EL (cell line): ENCODE results near the gene CCDC158.
"Not testable (repeated sequence)": the region's sequence is repeated elsewhere in the genome, so short reads cannot be mapped to it uniquely, and the experiment has no call there.

Experiments
- DNase-seq: peaks from one replicate; pipeline ENCODE4 v3.0.0-alpha.2; 2016

Gene CCDC158

GRCh38 chr4:76429636-76430035 lies 8.7 kb upstream of the CCDC158 start:
- DNase-seq = no peak

- DNase-seq = no peak
These were observed 5.3 kb upstream of the CCDC158 start for GRCh38 chr4:76426272-76426671.

- DNase-seq = not testable (repeated sequence)
These were observed 2.2 kb upstream of the CCDC158 start for GRCh38 chr4:76423159-76423558.

GRCh38 chr4:76420188-76420761 lies 666 bp downstream of the CCDC158 start:
- no peak for DNase-seq

GRCh38 chr4:76410636-76411035 lies 10.3 kb downstream of the CCDC158 start:
- DNase-seq = no peak

- no peak for DNase-seq
These were observed 13.4 kb downstream of the CCDC158 start for GRCh38 chr4:76407440-76408119.

GRCh38 chr4:76406081-76406480 lies 14.9 kb downstream of the CCDC158 start:
- no peak for DNase-seq

- DNase-seq = no peak
These were observed 19.3 kb downstream of the CCDC158 start for GRCh38 chr4:76401654-76402053.

- DNase-seq = peak; percentile 4
These were observed 32.6 kb downstream of the CCDC158 start for GRCh38 chr4:76388160-76388908.

- DNase-seq = no peak
These were observed 34.2 kb downstream of the CCDC158 start for GRCh38 chr4:76386566-76387305.

- no peak for DNase-seq
These were observed 35.0 kb downstream of the CCDC158 start for GRCh38 chr4:76385974-76386373.

GRCh38 chr4:76384052-76384451 lies 36.9 kb downstream of the CCDC158 start:
- no peak for DNase-seq

GRCh38 chr4:76383001-76383400 lies 37.9 kb downstream of the CCDC158 start:
- DNase-seq = no peak

- DNase-seq = no peak
These were observed 39.0 kb downstream of the CCDC158 start for GRCh38 chr4:76381986-76382385.

GRCh38 chr4:76380561-76380960 lies 40.4 kb downstream of the CCDC158 start:
- DNase-seq = no peak

- DNase-seq = peak; percentile 42
These were observed 43.0 kb downstream of the CCDC158 start for GRCh38 chr4:76377911-76378310.

- DNase-seq = no peak
These were observed 43.5 kb downstream of the CCDC158 start for GRCh38 chr4:76377481-76377901.

- DNase-seq = no peak
These were observed 44.4 kb downstream of the CCDC158 start for GRCh38 chr4:76376534-76376933.

GRCh38 chr4:76375703-76376102 lies 45.2 kb downstream of the CCDC158 start:
- DNase-seq = no peak

GRCh38 chr4:76374798-76375197 lies 46.1 kb downstream of the CCDC158 start:
- DNase-seq = no peak

- peak; percentile 45 for DNase-seq
These were observed 46.9 kb downstream of the CCDC158 start for GRCh38 chr4:76373919-76374552.

GRCh38 chr4:76366737-76367136 lies 54.2 kb downstream of the CCDC158 start:
- no peak for DNase-seq

- peak; percentile 52 for DNase-seq
These were observed 55.3 kb downstream of the CCDC158 start for GRCh38 chr4:76365636-76366035.
